Adrenal gland (tissue), 12 donors: Measurements from ENCODE around the gene FAM110C. TPM values are rescaled to one million over a fixed set of nuclear protein-coding genes. Genes with fewer than 3 reads are reported as not detected.

Experiments
- DNase-seq, 7 donors: peaks; one replicate each; pipeline ENCODE4 v3.0.0-alpha.2; 2019 to 2020
- H3K27ac ChIP-seq, 5 donors: fragments of 200-600 bp; sonication (generic) in 4 of 5; 1 replicate in 3 of 5; 2 replicates in 2 of 5; pipeline versions ENCODE4 v1.5.1 to v1.8.0; 2016 to 2020; ENCODE audit warnings: mild to moderate bottlenecking in 1 of 5
- H3K27me3 ChIP-seq: fragments of 200-600 bp; 2 replicates; pipeline ENCODE4 v1.8.0; 2021
- H3K36me3 ChIP-seq, 2 donors: fragments of 200-600 bp; replicated peaks in 1 of 2; 1 replicate in 1 of 2; 2 replicates in 1 of 2; pipeline versions ENCODE4 v1.5.1 to v1.8.0; 2018 to 2022
- H3K4me1 ChIP-seq, 2 donors: fragments of 200-600 bp; replicated peaks in 1 of 2; 1 replicate in 1 of 2; 2 replicates in 1 of 2; pipeline versions ENCODE4 v1.5.1 to v1.8.0; 2018 to 2021
- H3K4me3 ChIP-seq, 4 donors: fragments of 200-600 bp; sonication (generic) in 3 of 4; one replicate each; pipeline ENCODE4 v1.5.1; 2016 to 2018
- H3K9me3 ChIP-seq, 3 donors: fragments of 200-600 bp; sonication (generic) in 1 of 3; replicated peaks in 1 of 3; 1 replicate in 2 of 3; 2 replicates in 1 of 3; pipeline versions ENCODE4 v1.5.1 to v1.8.0; 2016 to 2021
- POLR2A ChIP-seq, 2 donors: fragments of 450-650 bp; IDR thresholded peaks; one replicate each; pipeline ENCODE4 v1.6.1; 2017; ENCODE audit warnings: antibody characterized with exemption in 2 of 2, mild to moderate bottlenecking in 2 of 2, moderate library complexity in 1 of 2
- WGBS, 4 donors: extraction: QIAGEN DNeasy Blood & Tissue Kit in 2 of 4; methylation state at CpG; one replicate each; pipeline versions ENCODE4 v1.1.5 to v1.1.7; 2013 to 2017; 5-methylcytosine and 5-hydroxymethylcytosine counted together
- intact Hi-C, 2 donors: fragments of 100-400 bp; cut with DNase I; formaldehyde crosslinking; loops; one replicate each; pipeline versions ENCODE4 v1.14.1 to v1.15.0; 2022 to 2023
- polyA plus RNA-seq, 3 donors: library from polyadenylated mRNA; stranded (reverse); fragments of 200-250 nt in 2 of 3; fragments of 350-450 nt in 1 of 3; fragmentation: Illumina TruSeq in 1 of 3; extraction: RNeasy Lipid Tissue Mini Kit (QIAGEN cat#74804) in 1 of 3; gene quantifications; one replicate each; pipeline ENCODE4 v1.2.3, GENCODE V29; 2013 to 2014
- total RNA-seq, 9 donors: library from RNA; depleted of rRNA in 4 of 9; stranded (reverse); fragments of >200 nt in 4 of 9; fragments of 120-200 nt in 1 of 9; fragmentation: NEBNext Ultra II Directional in 1 of 9; extraction: Animal tissue kit (Norgen Biotek cat#: 25700) in 1 of 9; gene quantifications; one replicate each; pipeline versions ENCODE4 v1.1.0 to v1.2.4, GENCODE V29; 2013 to 2023
- TF ChIP-seq, protein P1 (sequence below), 6 experiments: fragments of 450-650 bp in 4 of 6; fragments of 200-600 bp in 2 of 6; sonication (generic) in 1 of 6; IDR thresholded peaks; 1 replicate in 5 of 6; 2 replicates in 1 of 6; pipeline versions ENCODE4 v1.5.1 to v1.8.0; 2016 to 2021; ENCODE audit warnings: antibody characterized with exemption in 6 of 6, mild to moderate bottlenecking in 2 of 6, moderate library complexity in 1 of 6
- donor health status: healthy with polysubstance abuse.
- donor health status: Bipolar disorder and iron deficiency.
- donor health status: DM: yes; HTN: yes; CAD: no.
- donor health status: DM: no; HTN: no; CAD: no.
- donor health status: DM: no; HTN: no; CAD: no.
- donor health status: DM: yes; HTN: yes; CAD: no.

FAM110C gene
- total and polyA plus RNA-seq, 12 donors, result 2.4 to 9.9 (median 7.0) TPM

GRCh38 chr2:40465-40864 lies 5.8 kb downstream of the FAM110C start:
- Histone ChIP-seq H3K36me3 (no peaks in the 10 kb centered on the region), H3K27ac (no peak overlapping the region), H3K9me3 (no peaks in the 10 kb centered on the region), H3K4me1 (no peaks in the 10 kb centered on the region), H3K4me3 (no peak overlapping the region), H3K27me3 (no peaks in the 10 kb centered on the region)
- TF ChIP-seq, protein P1, sequence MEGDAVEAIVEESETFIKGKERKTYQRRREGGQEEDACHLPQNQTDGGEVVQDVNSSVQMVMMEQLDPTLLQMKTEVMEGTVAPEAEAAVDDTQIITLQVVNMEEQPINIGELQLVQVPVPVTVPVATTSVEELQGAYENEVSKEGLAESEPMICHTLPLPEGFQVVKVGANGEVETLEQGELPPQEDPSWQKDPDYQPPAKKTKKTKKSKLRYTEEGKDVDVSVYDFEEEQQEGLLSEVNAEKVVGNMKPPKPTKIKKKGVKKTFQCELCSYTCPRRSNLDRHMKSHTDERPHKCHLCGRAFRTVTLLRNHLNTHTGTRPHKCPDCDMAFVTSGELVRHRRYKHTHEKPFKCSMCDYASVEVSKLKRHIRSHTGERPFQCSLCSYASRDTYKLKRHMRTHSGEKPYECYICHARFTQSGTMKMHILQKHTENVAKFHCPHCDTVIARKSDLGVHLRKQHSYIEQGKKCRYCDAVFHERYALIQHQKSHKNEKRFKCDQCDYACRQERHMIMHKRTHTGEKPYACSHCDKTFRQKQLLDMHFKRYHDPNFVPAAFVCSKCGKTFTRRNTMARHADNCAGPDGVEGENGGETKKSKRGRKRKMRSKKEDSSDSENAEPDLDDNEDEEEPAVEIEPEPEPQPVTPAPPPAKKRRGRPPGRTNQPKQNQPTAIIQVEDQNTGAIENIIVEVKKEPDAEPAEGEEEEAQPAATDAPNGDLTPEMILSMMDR (IDR thresholded peaks at IDR 0.05), result no peak
- TF ChIP-seq POLR2A (IDR thresholded peaks at IDR 0.05), result no peak
- WGBS, 4 donors, result 76 to 79% (median 77%) methylated on average over 4 of the region's 4 CpGs
- no peak for DNase-seq
- intact Hi-C loops, result no loop called here

GRCh38 chr2:38155-38554 lies 8.2 kb downstream of the FAM110C start:
- TF ChIP-seq, protein P1 (IDR thresholded peaks at IDR 0.05), result no peak
- TF ChIP-seq POLR2A (IDR thresholded peaks at IDR 0.05), result no peak
- H3K36me3 ChIP-seq, result no peaks in the 10 kb centered on the region
- no peaks in the 10 kb centered on the region for H3K27me3 ChIP-seq
- no peaks in the 10 kb centered on the region for H3K9me3 ChIP-seq
- no peaks in the 10 kb centered on the region for H3K4me1 ChIP-seq
- no peak for DNase-seq
- no peak overlapping the region for H3K27ac ChIP-seq
- intact Hi-C loops, result no loop called here
- 91 to 94% (median 92%) methylated on average over 6 of the region's 6 CpGs for WGBS, 4 donors
- no peak overlapping the region for H3K4me3 ChIP-seq

DNA sequence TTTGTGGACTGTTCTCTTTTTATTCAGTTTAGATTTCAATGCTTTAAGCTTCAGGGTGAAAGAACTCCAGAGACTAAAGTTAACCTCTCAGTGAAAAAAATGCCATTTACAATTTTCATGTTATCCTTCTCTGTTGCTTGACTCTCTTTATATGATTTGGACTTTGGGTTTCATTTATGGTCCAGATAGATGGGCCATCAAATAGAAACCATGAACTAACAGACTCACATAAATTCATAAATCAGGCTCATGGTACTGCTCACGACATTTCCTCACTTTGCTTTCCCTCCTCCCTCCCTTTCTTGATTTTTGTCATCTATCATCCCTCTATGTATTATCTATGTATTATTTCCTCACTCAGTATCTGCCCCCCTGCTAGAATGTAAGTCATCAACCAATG lies 10.0 kb downstream of the FAM110C start:
- 92 to 98% (median 93%) methylated on average over 1 of the region's 1 CpG for WGBS, 4 donors
- TF ChIP-seq POLR2A (IDR thresholded peaks at IDR 0.05), result no peak
- TF ChIP-seq, protein P1 (IDR thresholded peaks at IDR 0.05), result no peak
- DNase-seq, result no peak
- Histone ChIP-seq H3K27me3 (no peaks in the 10 kb centered on the region), H3K9me3 (no peaks in the 10 kb centered on the region), H3K27ac (no peak overlapping the region), H3K4me1 (no peaks in the 10 kb centered on the region), H3K36me3 (no peaks in the 10 kb centered on the region), H3K4me3 (no peak overlapping the region)
- intact Hi-C loops, result no loop called here

GRCh38 chr2:35852-36251 lies 10.5 kb downstream of the FAM110C start:
- H3K9me3 ChIP-seq, result no peaks in the 10 kb centered on the region
- WGBS, 4 donors, result 70 to 78% (median 74%) methylated on average over 4 to 5 of the region's 5 CpGs
- no peaks in the 10 kb centered on the region for H3K36me3 ChIP-seq
- H3K27me3 ChIP-seq, result no peaks in the 10 kb centered on the region
- no peak for DNase-seq
- intact Hi-C loops, result no loop called here
- no peak overlapping the region for H3K4me3 ChIP-seq
- no peaks in the 10 kb centered on the region for H3K4me1 ChIP-seq
- H3K27ac ChIP-seq, result no peak overlapping the region
- TF ChIP-seq, protein P1 (IDR thresholded peaks at IDR 0.05), result no peak
